DOHH2 (cell line): Measurements from ENCODE around the gene SLC7A7.
"Not testable (repeated sequence)": the region's sequence is repeated elsewhere in the genome, so short reads cannot be mapped to it uniquely, and the experiment has no call there.

ENCODE experiments used
- EZH2phosphoT487 ChIP-seq: fragments of 200-600 bp; sonication (generic); IDR thresholded peaks from 2 replicates; pipeline ENCODE4 v1.6.1; 2017; ENCODE audit warnings: borderline replicate concordance, mild to moderate bottlenecking, antibody characterized with exemption, low read length, moderate library complexity, mixed read lengths
- TF ChIP-seq, protein P1 (sequence below): fragments of 200-600 bp; sonication (generic); IDR thresholded peaks from one replicate; pipeline ENCODE4 v1.5.1; 2014; ENCODE audit warnings: antibody characterized with exemption, mild to moderate bottlenecking, low read depth, low read length; ENCODE audit not compliant: poor library complexity, severe bottlenecking

DNA sequence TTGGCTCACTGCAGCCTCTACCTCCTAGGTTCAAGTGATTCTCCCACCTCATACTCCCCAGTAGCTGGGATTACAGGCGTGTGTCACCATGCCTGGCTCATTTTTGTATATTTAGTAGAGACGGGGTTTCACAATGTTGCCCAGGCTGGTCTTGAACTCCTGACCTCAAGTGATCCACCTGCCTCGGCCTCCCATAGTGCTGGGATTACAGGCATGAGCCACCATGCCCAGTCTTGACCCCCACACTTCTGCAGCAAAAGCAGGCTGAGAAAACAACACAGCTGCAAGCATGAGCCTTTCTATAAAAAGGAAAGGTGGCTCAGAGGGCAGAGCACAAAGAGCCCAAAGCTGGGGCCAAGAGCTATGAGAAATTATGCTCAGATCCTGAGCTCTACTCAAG lies 45.1 kb upstream of the SLC7A7 start:
- TF ChIP-seq, protein P1, sequence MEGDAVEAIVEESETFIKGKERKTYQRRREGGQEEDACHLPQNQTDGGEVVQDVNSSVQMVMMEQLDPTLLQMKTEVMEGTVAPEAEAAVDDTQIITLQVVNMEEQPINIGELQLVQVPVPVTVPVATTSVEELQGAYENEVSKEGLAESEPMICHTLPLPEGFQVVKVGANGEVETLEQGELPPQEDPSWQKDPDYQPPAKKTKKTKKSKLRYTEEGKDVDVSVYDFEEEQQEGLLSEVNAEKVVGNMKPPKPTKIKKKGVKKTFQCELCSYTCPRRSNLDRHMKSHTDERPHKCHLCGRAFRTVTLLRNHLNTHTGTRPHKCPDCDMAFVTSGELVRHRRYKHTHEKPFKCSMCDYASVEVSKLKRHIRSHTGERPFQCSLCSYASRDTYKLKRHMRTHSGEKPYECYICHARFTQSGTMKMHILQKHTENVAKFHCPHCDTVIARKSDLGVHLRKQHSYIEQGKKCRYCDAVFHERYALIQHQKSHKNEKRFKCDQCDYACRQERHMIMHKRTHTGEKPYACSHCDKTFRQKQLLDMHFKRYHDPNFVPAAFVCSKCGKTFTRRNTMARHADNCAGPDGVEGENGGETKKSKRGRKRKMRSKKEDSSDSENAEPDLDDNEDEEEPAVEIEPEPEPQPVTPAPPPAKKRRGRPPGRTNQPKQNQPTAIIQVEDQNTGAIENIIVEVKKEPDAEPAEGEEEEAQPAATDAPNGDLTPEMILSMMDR, result not testable (repeated sequence)
- TF ChIP-seq EZH2phosphoT487, result not testable (repeated sequence)
